H54 (cell line): ENCODE measurements around the gene TCERG1.
"Not testable (repeated sequence)": the region's sequence is repeated elsewhere in the genome, so short reads cannot be mapped to it uniquely, and the experiment has no call there.

Experiments used
- DNase-seq: peaks from one replicate; pipeline ENCODE4 v3.0.0; 2011; ENCODE audit warnings: low spot score, mixed read lengths; ENCODE audit not compliant: insufficient read length
- FAIRE-seq: peaks from 3 replicates; lab custom pipeline; 2011; peaks lifted over from hg19 to GRCh38; lab: Jason Lieb, UNC
- POLR2A ChIP-seq: IDR thresholded peaks from 2 replicates; pipeline ENCODE4 v1.6.1; 2011; ENCODE audit warnings: low read depth, mild to moderate bottlenecking, low read length

TCERG1 gene

GRCh38 chr5:146553446-146553845 lies 106.3 kb downstream of the TCERG1 start:
- FAIRE-seq (no peak), DNase-seq (no peak)
- TF ChIP-seq POLR2A, result no peak

- not testable (repeated sequence) for FAIRE-seq, DNase-seq
Observed at GRCh38 chr5:146556884-146557283, 109.8 kb downstream of the TCERG1 start.

GRCh38 chr5:146560205-146560812 lies 113.2 kb downstream of the TCERG1 start:
- FAIRE-seq (no peak), DNase-seq (peak; percentile 69)
- no peak for TF ChIP-seq POLR2A
